Panc1 (cell line): Measurements from ENCODE around the gene RFTN1. TPM values are rescaled to one million over a fixed set of nuclear protein-coding genes. Genes with fewer than 3 reads are reported as not detected.

ENCODE experiments used
- ATAC-seq: fragments of 200-7000 bp; cut with Tn5 transposase; 2 replicates; pipeline ENCODE4 v1.9.1; 2020; ENCODE audit warnings: mild to moderate bottlenecking, moderate library complexity
- BruUV-seq: library from RNA; stranded (reverse); fragments of 400-500 nt; replicated peaks from 2 replicates; lab custom pipeline; 2021; lab: Mats Ljungman, UMichigan
- CTCF ChIA-PET: fragments of 300-600 bp; sonication (Branson Sonifier 250); formaldehyde crosslinking; loops from one replicate; lab custom pipeline; 2022; ENCODE audit warnings: antibody characterized with exemption; lab: Charles Lee
- POLR2A ChIA-PET: fragments of 300-600 bp; sonication (Branson Sonifier 250); formaldehyde crosslinking; loops from one replicate; lab custom pipeline; 2022; ENCODE audit warnings: antibody characterized with exemption; lab: Charles Lee
- DNase-seq: peaks from one replicate; pipeline ENCODE4 v3.0.0-alpha.2; 2010; ENCODE audit warnings: low read depth, low spot score
- H3K27ac ChIP-seq: 2 replicates; pipeline ENCODE4 v1.5.1; 2011; ENCODE audit warnings: mild to moderate bottlenecking, low read length, inconsistent platforms
- H3K27me3 ChIP-seq: fragments of 200-500 bp; sonication (Bioruptor generic); 2 replicates; pipeline ENCODE4 v1.6.0; 2014; ENCODE audit warnings: low read length, inconsistent platforms; ENCODE audit not compliant: control insufficient read depth, insufficient read depth
- H3K36me3 ChIP-seq: fragments of 200-500 bp; sonication (Bioruptor generic); 2 replicates; pipeline ENCODE4 v1.5.1; 2014; ENCODE audit warnings: inconsistent platforms, mild to moderate bottlenecking, low read length, moderate library complexity; ENCODE audit not compliant: control insufficient read depth, insufficient read depth
- H3K4me1 ChIP-seq: 2 replicates; pipeline ENCODE4 v1.5.1; 2011; ENCODE audit warnings: inconsistent platforms, mild to moderate bottlenecking, low read length, moderate library complexity; ENCODE audit not compliant: control insufficient read depth, insufficient read depth
- H3K4me3 ChIP-seq, 2 experiments: 2 replicates each; pipeline ENCODE4 v1.5.1; 2011 to 2012; ENCODE audit warnings: low read depth in 2 of 2, low read length in 2 of 2, mild to moderate bottlenecking in 2 of 2, inconsistent platforms in 1 of 2, moderate library complexity in 1 of 2
- H3K9me3 ChIP-seq: fragments of 200-500 bp; sonication (Bioruptor generic); 2 replicates; pipeline ENCODE4 v1.5.1; 2014; ENCODE audit warnings: low read depth, mild to moderate bottlenecking, inconsistent platforms, low read length, moderate library complexity; ENCODE audit not compliant: control insufficient read depth, insufficient read depth
- CTCF ChIP-seq: fragments of 450-650 bp; IDR thresholded peaks from 2 replicates; pipeline ENCODE4 v1.5.1; 2017; ENCODE audit warnings: mild to moderate bottlenecking
- POLR2AphosphoS5 ChIP-seq: IDR thresholded peaks from 2 replicates; pipeline ENCODE4 v1.6.1; 2012; ENCODE audit warnings: mild to moderate bottlenecking, low read depth, low read length, moderate library complexity
- REST ChIP-seq, 2 experiments: IDR thresholded peaks; 2 replicates each; pipeline ENCODE4 v1.6.1; 2011 to 2012; ENCODE audit warnings: low read depth in 2 of 2, control low read depth in 1 of 2, low read length in 1 of 2, mild to moderate bottlenecking in 1 of 2, moderate library complexity in 1 of 2; ENCODE audit not compliant: insufficient read depth in 1 of 2
- SIN3A ChIP-seq: IDR thresholded peaks from 2 replicates; pipeline ENCODE4 v1.6.1; 2012; ENCODE audit warnings: low read depth, mild to moderate bottlenecking, low read length, moderate library complexity, borderline replicate concordance; ENCODE audit not compliant: insufficient read depth
- TCF7L2 ChIP-seq: IDR thresholded peaks from 2 replicates; pipeline ENCODE4 v1.6.1; 2011; ENCODE audit warnings: mild to moderate bottlenecking, low read depth, low read length, inconsistent platforms
- in situ Hi-C: cut with HindIII; loops from 2 replicates; pipeline ENCODE4 v1.10.0; 2016; ENCODE audit warnings: low sequenced_read_pairs, low pct_unique_long_range_greater_than_20kb
- intact Hi-C: fragments of 100-400 bp; cut with micrococcal nuclease; formaldehyde crosslinking; loops from one replicate; pipeline ENCODE4 v1.10.0; 2022; ENCODE audit not compliant: unreplicated experiment
- total RNA-seq: library from RNA; stranded (reverse); gene quantifications from one replicate; pipeline ENCODE4 v1.2.1, GENCODE V29; 2021; ENCODE audit not compliant: unreplicated experiment

RFTN1 gene
- total RNA-seq, 1 experiment from 2014 or later = 0.90 TPM

- no TSS peak for BruUV-seq
- Histone ChIP-seq H3K9me3 (no peaks in the 10 kb centered on the region), H3K4me3 (no peak overlapping the region), H3K27me3 (no peaks in the 10 kb centered on the region), H3K4me1 (no peaks in the 10 kb centered on the region), H3K27ac (no peak overlapping the region), H3K36me3 (no peaks in the 10 kb centered on the region)
- ATAC-seq (no peak), DNase-seq (no peak)
- intact Hi-C loops = no loop called here
- ChIA-PET POLR2A (no interaction called here), CTCF (no interaction called here)
- in situ Hi-C loops = no loop called here
- TF ChIP-seq CTCF = no peak
- no peak for TF ChIP-seq TCF7L2
- no peak for TF ChIP-seq POLR2AphosphoS5
- TF ChIP-seq REST (IDR thresholded peaks at IDR 0.05; ENCODE audit: insufficient read depth in 1 of 2, low read depth in 2 of 2, low read length in 1 of 2) = no peak
- no peak for TF ChIP-seq SIN3A
These were observed 224.2 kb downstream of the RFTN1 start for GRCh38 chr3:16289144-16289889.

GRCh38 chr3:16288664-16289063, 224.8 kb downstream of the RFTN1 start:
- no peak overlapping the region for H3K27ac ChIP-seq
- H3K27me3 ChIP-seq = no peaks in the 10 kb centered on the region
- no peaks in the 10 kb centered on the region for H3K9me3 ChIP-seq
- H3K4me3 ChIP-seq = no peak overlapping the region
- BruUV-seq = no TSS peak
- POLR2A ChIA-PET = no interaction called here
- TF ChIP-seq CTCF (no peak), TCF7L2 (no peak), POLR2AphosphoS5 (no peak), SIN3A (no peak), REST (IDR thresholded peaks at IDR 0.05; ENCODE audit: insufficient read depth in 1 of 2, low read depth in 2 of 2, low read length in 1 of 2) (no peak)
- H3K4me1 ChIP-seq = no peaks in the 10 kb centered on the region
- ATAC-seq (no peak), DNase-seq (no peak)
- no peaks in the 10 kb centered on the region for H3K36me3 ChIP-seq
- CTCF ChIA-PET = no interaction called here
- intact Hi-C loops = no loop called here
- in situ Hi-C loops = no loop called here
